Epithelial cell of prostate (primary cell): Measurements from ENCODE around the gene C16orf89.
"Not testable (repeated sequence)": the region's sequence is repeated elsewhere in the genome, so short reads cannot be mapped to it uniquely, and the experiment has no call there.

ENCODE experiments used
- DNase-seq: peaks from one replicate; pipeline ENCODE4 v3.0.0-alpha.2; 2011; ENCODE audit warnings: low read depth, low spot score
- H3K27ac ChIP-seq: fragments of 450-650 bp; 2 replicates; pipeline ENCODE4 v1.5.1; 2017; ENCODE audit warnings: mild to moderate bottlenecking

C16orf89 gene

GRCh38 chr16:5062790-5063765 is 2.7 kb downstream of the C16orf89 start:
- no peak for DNase-seq
- H3K27ac ChIP-seq, result no peak overlapping the region

- DNase-seq, result no peak
- H3K27ac ChIP-seq, result no peak overlapping the region
Observed at GRCh38 chr16:5062051-5062450, 3.7 kb downstream of the C16orf89 start.

GRCh38 chr16:5060073-5060641 is 5.6 kb downstream of the C16orf89 start:
- no peak overlapping the region for H3K27ac ChIP-seq
- no peak for DNase-seq

- H3K27ac ChIP-seq, result no peak overlapping the region
- no peak for DNase-seq
Observed at GRCh38 chr16:5059386-5060072, 6.2 kb downstream of the C16orf89 start.

- H3K27ac ChIP-seq, result no peak overlapping the region
- DNase-seq, result no peak
Observed at GRCh38 chr16:5058476-5058875, 7.3 kb downstream of the C16orf89 start.

DNA sequence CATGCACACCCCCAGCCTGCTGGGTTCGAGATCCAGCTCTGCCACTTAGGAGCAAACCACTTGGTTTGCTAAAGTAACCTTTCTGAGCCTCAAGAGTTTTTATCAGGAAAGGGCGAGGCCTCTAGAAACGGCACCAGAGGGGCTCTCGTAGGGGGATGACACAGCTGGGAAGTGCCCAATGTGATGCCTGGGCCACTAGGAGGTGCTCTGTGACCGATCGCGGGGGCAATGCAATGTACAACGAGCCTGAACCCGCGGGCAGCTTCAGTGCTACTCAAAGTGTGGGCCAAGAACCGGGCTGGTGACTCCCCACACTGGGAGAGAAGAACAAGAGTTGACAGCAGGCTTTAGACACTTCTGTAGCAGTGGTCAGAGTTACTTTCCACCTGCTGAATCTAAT is 9.4 kb downstream of the C16orf89 start:
- H3K27ac ChIP-seq, result no peak overlapping the region
- DNase-seq, result no peak

- H3K27ac ChIP-seq, result no peak overlapping the region
- no peak for DNase-seq
Observed at GRCh38 chr16:5054876-5055865, 10.6 kb downstream of the C16orf89 start.

GRCh38 chr16:5046914-5047313 is 18.8 kb downstream of the C16orf89 start:
- no peak overlapping the region for H3K27ac ChIP-seq
- DNase-seq, result no peak

DNA sequence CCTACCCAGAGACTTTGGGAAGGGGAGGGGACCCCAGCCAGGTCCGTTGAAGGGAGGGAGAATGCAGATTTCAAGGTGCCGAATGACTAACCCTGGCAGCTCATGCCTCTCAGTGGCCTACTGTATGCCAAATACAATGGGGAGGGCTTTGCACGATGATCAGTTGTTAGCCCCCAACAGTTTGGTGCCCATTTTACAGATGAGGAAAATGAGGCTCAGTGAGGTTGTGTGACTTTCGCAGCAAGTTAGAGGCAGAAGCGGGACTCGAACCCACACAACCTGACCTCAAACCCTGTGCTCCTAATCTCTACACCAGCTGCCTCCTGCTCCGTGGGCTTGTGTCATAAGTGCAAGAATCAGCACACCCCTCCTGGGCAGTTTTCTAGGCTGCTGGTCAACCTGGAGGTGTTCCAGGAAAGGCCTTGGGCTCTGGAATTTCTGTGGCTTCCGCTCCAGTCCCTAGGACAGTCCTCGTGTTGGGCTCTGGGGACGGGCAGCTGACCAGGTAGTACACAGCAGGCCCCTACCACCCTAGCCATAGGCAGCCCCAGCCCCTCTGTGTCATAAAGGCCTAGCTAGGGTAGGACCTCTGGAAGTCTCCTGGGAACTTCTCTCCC is 20.1 kb downstream of the C16orf89 start:
- no peak overlapping the region for H3K27ac ChIP-seq
- DNase-seq, result no peak

DNA sequence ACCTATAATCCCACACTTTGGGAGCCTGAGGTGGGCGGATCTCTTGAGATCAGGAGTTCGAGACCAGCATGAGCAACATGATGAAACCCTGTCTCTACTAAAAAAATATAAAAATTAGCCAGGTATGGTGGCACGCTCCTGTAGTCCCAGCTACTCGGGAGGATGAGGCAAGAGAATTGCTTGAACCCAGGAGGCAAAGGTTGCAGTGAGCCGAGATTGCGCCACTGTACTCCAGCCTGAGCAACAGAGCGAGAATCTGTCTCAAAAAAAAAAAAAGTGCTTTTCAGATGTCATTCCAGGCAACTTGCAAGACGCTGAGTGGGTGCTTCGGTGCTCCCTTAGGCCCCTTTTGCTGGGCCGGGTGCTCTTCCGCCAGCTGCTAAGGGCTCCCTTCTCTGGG is 21.2 kb downstream of the C16orf89 start:
- DNase-seq, H3K27ac ChIP-seq: not testable (repeated sequence)

DNA sequence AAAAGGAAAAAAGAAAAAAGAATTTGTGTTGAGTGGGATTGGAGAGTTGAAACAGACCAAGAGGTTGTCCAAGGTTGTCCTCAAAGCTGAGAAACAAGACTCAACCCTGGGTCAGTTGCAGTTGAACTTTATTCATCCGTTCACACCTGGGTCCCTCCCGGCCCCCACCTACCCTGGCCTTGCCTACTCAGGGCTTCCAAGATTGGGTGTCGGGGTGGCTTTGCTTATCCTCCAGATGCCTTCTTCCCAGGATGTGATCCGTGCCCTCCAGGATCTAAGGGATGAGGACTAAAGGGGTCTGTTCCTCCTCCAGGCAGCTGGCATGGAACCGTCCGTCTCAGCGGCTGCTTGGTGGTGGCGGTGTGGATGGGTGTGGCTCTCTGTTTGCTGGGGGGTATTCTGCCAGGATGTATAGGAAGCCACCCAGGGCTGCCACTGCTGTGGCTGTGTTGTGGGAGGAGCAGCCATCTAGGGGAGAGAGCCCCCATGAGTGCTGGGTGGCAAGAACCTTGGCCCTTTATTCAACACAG is 21.7 kb downstream of the C16orf89 start:
- no peak for DNase-seq

DNA sequence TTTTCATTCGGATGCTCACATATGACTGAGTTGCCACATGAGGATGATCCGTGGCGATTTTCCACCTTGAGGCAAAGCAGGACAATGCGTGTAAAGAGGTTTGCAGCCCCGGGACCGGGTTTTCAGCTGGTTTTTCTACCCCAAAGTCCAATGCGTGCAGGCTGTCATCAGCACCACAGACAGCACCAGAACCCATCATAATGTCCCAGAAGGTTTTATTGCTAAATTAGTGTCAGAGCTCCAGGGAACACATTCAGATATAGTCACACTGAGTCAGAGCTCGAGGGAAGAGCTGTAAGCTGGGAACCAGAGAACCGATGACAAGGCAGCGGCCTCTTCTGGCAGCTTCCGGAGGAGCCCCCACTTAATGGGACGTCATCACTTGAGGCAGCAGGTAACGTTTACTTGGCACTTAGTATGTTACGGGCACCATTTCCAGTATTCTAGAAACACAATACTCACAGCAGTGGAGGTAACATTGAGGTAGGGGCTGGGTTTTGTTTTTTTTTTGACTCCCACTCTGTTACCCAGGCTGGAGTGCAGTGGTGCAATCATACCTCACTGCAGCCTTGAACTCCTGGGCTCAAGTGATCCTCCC is 23.1 kb downstream of the C16orf89 start:
- DNase-seq, result no peak
- H3K27ac ChIP-seq, result no peak overlapping the region

More for the DNA sequence above, 21.7 kb downstream of the C16orf89 start:
- H3K27ac ChIP-seq, result no peak overlapping the region

GRCh38 chr16:5041600-5042133 is 24.1 kb downstream of the C16orf89 start:
- DNase-seq, result peak; percentile 37
- no peak overlapping the region for H3K27ac ChIP-seq

DNA sequence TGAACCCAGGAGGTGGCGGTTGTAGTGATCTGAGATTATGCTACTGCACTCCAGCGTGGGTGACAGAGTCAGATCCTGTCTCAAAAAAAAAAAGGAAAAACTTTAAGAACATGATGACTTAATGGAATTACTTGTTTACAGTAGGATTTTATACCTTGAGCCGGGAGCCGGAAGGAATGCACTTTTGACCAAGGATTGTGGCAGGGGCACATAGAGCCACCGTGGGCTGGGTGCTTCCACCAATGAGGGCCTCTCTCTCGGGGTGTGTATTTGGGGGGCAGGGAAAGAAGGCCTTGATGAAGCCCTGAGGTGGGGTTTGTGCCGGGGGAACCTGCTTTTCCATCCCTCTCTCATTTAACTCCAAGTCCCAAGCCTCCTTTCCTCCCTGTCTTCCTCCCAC is 25.3 kb downstream of the C16orf89 start:
- no peak overlapping the region for H3K27ac ChIP-seq
- DNase-seq, result no peak

GRCh38 chr16:5036228-5037156 is 29.3 kb downstream of the C16orf89 start:
- DNase-seq, result no peak

DNA sequence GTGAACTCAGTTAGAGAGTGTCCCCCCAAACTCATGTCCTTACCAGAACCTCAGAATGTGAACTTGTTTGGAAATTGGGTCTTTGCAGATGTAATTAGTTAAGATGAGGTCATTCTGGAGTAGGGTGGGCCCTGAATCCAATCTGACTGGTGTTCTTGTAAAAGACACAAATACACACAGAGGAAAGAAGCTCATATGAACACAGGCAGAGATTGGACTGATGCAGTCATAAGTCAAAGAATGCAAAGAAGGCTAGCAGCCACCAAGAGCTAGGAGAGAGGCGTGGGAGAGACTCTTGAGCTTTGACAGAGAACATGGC is 29.9 kb downstream of the C16orf89 start:
- H3K27ac ChIP-seq, result no peak overlapping the region
- no peak for DNase-seq

More at GRCh38 chr16:5036228-5037156, 29.3 kb downstream of the C16orf89 start:
- no peak overlapping the region for H3K27ac ChIP-seq

DNA sequence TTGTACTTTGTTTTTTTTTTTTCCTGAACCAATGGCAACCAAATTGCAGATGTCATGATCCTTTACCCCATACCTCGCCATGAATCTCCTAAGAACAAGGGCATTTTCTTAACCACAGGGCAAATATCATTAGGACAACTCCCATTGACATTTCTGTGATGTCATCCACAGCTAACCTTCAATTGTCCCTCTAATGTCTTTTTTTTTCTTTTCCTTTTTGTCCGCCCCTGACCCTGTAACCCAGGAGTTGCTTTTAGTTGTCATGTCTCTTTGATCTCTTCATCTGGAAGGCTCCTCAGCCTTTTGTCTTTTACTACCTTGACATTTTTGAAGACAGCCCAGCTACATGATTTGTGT is 31.6 kb downstream of the C16orf89 start:
- no peak for DNase-seq

More for the DNA sequence above, 31.6 kb downstream of the C16orf89 start:
- H3K27ac ChIP-seq, result peak overlapping the region; percentile 28
